ENCODE data around the gene USP48.
"Not testable (repeated sequence)": the region's sequence is repeated elsewhere in the genome, so short reads cannot be mapped to it uniquely, and the experiment has no call there.

The USP48 gene

DNA sequence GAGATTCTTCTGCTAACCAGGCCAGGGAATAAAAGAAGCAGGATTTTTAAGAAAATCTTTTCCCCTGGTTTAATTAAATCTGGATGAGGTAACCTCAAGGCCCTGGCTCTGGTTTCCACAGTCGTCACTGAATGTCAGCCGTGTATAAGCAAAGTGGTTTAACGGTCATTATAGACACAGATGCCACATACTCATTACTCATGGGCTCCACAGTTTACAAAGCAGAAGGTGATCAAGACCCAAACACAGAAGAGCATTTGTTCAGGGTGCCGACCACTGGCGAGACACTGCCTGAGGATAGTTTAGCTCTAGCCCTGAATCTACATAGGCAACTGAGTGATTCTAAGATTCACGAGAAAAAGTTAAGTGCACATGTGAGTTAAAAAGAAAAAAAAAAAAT lies 86.0 kb downstream of the USP48 start:
- DNase-seq (ENCODE audit: low read depth in 2 of 2), result no peak

DNA sequence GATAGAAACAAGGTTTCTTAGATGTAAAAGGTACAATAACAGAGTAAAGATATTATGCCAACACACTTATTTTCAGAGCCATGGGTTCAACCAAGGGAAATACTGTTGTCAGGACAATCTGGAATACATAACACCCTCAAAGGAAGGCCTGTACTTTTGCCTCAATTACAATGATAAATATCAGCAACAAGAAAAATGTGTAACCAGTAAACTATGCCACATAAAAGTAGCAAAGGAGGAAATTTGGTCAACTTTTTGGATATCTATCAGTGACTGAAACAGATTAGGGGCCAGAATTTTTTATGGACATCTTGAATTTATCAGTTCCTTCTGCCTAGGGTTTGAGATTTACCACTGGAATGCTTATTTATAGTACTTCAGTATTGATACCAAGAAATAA lies 89.2 kb downstream of the USP48 start:
- DNase-seq (ENCODE audit: low read depth in 2 of 2), result no peak

DNA sequence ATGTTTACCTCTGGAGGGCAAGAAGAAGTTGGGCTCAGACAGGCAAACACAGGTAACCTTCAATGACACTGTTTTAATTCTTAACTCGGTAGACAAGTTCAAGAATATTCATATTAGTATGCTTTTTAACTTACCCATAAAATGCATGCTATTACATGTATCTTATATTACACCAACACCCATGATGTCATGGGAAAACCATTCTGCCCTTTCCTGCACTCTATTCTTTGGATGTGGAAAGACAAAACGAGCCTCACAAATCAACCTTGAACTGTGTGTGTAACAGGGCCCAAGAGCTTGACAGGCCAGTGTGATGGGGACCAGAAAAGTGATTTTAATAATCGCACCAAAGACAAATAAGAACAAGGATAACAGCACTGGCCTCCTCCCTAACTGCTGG lies 91.2 kb downstream of the USP48 start:
- no peak for DNase-seq (ENCODE audit: low read depth in 2 of 2)

DNA sequence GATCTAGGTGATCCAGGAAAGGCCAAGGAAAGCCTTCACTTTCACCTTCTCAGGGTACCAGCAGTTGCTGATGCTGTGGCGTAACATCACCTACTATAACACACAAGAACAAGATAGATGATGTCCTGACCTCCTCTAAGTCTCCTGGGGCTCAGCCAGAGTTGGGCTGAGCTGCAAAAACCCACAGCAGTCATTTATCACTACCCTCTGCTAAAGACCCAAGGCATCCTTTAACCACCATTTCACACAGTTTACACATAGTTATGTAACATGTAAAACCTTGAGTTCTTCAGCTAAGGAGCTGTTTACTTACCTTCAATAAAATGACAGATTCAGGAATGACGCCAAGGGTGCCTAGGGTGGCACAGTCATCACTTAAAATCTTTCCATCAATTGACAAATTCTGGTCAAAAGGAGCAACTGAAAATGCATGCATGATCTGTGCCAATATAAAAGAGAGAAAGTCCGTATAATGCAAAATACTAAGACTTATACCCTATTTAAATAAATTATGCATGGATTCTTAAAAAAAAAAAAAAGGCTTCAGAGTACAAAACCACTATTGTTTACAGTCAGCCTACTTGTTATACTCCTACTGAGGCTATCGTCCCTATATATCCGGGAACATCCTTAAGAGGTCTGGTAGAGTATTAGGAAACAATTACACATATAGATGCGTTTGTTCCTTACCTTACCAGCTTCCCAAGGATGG lies 93.1 kb downstream of the USP48 start:
- no peak for DNase-seq (ENCODE audit: low read depth in 2 of 2)

DNA sequence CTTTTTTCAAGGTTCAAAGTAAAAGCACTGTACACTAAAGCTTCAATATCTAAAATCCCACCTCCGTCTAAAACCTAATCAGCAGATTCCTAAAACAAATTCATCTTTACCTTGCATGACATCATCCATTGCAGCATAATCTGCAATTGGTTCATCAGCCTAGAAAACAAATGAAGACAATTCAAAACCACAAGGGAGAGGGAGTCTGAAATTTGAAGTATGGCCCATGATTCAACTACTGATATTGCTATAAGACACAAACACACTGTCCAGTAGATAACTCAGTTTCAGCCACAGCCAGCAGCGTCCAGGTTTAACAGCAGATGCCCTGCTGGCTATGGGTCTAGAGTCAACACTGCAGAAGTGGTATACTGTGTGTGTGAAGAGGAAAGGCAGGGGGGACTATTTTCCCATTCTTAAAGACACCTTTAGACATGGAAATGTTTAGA lies 95.8 kb downstream of the USP48 start:
- DNase-seq (ENCODE audit: low read depth in 2 of 2), result no peak

DNA sequence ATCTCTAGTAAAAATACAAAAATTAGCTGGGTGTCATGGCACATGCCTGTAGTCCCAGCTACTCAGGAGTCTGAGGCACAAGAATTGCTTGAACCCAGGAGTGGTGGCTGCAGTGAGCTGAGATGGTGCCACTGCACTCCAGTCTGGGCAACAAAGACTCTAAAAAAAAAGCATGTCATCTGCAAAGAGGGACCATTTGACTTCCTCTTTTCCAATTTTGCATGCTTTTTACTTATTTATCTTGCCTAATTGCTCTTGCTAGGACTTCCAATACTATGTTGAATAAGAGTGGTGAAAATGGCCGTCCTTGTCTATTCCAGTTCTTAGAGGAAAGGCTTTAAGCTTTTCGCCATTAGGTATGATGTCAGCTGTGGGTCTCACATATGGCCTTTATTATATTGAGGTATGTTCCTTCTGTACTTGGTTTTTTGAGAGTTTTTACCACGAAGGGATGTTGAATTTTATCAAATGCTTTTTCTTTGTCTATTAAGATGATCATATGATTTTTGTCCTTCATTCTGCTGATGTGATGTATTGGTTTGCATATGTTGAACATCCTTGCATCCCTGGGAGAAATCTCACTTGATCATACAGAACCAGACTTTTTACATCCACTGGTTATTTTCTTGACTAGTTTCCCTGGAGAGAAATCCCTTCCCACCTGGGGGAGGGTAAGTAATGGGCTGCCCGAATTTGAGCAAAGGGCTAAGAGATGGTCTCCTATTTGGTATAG lies 96.8 kb downstream of the USP48 start:
- no peak for DNase-seq (ENCODE audit: low read depth in 2 of 2)

DNA sequence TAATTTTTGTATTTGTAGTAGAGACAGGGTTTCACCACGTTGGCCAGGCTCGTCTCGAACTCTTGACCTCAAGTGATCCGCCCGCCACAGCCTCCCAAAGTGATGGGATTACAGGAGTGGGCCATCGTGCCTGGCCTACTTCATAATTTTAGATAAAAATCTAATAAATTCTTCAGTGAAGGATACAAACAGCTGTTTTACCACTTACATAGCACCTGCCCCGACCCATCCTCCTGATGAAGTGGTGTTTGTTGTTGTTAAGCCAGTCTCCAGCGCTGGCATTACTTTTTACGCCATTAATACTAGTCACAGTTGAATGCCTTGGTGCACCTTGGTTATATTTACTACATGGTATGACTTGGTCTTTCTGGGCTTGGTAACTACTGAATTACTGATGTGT lies 101.5 kb downstream of the USP48 start:
- no peak for DNase-seq (ENCODE audit: low read depth in 2 of 2)

DNA sequence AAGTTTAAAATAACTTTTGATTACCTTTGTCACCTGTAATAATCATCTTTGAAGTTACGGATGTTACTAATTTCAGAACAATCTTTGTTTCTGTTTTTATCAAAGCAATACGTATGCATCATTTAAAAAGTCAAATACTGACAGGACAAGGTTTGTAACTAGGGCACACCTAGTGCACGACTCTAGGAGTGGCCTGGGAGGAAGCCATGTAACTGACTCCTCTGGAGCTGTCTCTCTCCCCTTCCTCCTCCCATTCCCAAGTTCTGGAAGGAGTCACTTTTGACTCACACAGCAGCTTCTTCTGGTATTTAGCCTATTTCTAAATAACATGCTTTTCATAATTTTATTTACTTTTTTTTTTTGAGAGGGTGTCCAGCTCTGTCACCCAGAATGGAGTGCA lies 102.0 kb downstream of the USP48 start:
- DNase-seq (ENCODE audit: low read depth in 2 of 2), result no peak

DNA sequence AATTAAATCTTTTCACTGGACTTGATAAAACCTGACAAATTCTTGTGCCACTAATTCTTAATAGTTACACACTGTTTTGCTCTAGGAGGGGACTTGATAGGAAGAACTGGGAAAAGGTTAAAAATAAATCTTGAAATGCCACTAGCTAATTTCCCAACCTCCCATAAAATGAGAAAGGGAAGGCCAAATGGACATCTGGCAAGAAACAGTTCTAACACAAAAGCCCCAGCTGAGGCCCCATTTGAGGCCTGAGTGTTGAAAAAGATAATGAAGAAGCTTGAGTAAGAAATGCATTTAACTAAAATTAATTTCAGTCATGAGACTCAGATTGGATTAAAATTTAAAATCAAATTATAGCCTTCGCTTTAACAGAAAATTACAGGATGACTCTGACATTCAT lies 102.6 kb downstream of the USP48 start:
- no peak for DNase-seq (ENCODE audit: low read depth in 2 of 2)

DNA sequence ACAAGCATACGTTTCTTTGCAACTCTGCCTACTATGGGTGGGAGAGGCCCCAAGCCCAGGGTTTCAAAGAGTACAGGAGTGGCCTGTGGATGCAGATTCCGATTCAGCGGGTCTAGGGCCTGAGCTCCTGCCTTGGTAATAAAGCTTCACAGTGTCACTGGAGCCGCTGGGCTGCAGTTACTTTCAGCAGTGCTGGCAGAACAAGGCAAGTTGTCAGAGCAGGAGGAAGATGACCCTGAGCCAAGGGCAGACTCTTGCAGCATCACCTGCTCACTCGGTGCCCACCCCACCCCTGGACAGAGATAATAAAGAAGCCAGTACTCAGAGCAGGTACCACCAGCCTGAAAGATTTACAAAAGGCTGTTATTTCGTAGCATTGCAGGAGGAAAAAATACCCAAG lies 105.8 kb downstream of the USP48 start:
- DNase-seq (ENCODE audit: low read depth in 2 of 2), result no peak

DNA sequence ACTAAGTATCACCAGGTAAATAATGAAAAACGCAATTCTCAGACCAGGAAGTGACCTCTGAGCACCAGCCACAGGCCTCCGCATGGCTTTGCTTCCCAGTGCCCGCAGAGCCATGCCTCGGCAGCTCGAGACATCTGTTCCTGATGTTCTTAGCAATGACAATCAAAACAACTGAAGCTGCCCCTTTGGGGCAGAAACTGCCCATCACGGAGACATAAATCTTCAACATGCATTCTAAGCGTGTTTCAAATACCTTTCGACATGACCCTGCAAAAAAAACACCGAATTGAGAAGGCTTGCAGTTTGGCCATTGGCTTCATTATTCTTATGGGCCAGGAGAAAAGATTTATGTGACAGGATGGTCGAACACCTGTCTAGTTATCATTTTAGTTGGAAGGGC lies 108.0 kb downstream of the USP48 start:
- DNase-seq (ENCODE audit: low read depth in 2 of 2), result no peak

DNA sequence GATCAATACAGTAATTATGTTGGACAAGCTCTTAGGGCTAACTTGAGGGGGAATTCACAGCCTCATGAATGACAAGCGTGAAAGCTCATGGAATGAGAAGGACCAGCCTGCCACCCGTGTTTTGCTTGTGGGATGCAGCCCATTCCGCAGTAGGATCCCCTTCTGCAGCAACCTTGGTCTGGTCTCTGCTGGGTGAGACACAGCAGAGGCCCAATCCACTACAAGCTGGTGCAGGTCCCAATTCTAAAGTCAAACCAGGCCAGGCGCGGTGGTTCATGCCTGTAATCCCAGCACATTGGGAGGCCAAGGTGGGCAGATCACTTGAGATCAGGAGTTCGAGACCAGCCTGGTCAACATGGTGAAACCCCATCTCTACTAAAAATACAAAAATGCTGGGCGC lies 109.1 kb downstream of the USP48 start:
- DNase-seq (ENCODE audit: low read depth in 2 of 2), result not testable (repeated sequence)

DNA sequence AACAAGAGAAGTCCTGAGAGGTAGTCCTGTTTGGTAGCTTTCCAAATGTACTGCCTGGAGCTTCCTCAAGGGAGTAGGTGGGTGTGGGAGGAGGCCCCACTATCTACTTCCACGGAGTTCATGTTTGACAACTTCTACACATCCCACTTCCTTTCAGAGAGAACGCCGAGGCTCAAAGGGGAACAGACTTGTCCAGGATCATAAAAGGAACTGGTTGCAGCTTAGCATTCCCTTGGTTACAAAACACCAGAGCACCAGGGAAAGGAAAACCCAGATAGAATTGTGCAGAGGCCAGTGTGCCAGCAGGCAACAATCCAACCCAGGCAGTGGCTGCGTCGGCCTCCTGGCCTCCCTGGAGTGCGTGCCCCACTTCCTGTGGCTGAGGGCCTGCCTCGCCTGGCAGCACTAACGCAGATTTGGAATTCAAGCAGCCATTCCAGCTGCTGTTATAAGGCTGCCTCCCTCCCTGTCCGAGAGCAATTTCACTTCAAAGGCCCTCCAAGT lies 109.6 kb downstream of the USP48 start:
- no peak for DNase-seq (ENCODE audit: low read depth in 2 of 2)

DNA sequence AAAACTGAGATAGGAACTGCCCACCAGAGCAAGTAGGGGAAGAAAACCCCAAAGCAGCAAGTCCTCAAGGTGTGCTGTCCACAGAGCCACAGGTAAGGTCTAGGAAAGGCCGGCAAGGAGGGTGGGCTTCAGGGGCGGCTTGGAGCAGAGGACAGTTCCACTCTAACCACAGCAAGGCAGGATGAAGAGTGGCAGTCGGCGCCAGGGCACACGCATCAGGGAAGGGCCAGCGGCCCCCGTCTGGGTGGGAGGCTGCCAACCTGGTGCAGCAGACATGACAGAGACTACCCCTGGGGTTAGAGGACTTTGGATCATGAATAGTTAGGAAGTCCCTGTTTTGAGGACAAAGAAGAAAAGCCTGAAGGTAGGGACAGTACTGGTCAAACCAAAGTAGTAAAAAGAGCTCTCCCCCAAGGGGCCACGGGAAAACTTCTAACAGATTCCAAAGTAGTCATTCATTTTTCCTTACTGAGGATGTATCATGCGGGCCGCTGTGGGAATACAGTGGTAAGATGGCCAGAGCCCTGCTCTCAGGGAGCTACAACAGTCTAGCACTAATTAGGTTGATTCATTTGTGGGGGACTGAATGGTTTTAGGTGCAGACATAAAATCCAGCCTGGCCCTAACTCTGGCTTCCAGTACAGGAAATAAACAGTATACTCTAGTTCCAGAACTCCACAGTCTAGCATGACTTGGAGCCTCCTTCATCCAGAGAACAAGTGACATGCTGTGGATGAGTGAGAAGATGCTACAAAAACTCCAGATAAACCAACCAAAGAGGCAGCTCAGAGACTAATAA lies 110.3 kb downstream of the USP48 start:
- no peak for DNase-seq (ENCODE audit: low read depth in 2 of 2)

DNA sequence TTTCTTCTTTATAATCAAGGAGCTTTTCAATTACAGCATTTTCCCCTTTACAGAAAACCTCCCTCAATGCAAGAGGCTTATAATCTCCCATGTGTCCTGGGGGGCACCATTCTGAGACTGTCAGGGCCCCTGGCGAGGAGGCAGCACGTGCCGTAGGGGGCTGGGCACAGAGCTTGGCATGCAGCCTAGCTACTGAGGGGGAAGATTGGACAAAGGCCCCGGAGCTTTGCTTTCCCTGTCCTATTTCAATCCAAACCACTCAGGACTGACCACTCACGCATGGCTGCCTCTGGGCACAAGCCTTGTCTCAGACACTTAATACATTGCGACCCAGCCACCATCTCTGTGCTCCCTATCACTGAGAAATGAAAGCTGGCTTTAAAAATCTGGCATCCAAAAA lies 111.0 kb downstream of the USP48 start:
- DNase-seq (ENCODE audit: low read depth in 2 of 2), result no peak

DNA sequence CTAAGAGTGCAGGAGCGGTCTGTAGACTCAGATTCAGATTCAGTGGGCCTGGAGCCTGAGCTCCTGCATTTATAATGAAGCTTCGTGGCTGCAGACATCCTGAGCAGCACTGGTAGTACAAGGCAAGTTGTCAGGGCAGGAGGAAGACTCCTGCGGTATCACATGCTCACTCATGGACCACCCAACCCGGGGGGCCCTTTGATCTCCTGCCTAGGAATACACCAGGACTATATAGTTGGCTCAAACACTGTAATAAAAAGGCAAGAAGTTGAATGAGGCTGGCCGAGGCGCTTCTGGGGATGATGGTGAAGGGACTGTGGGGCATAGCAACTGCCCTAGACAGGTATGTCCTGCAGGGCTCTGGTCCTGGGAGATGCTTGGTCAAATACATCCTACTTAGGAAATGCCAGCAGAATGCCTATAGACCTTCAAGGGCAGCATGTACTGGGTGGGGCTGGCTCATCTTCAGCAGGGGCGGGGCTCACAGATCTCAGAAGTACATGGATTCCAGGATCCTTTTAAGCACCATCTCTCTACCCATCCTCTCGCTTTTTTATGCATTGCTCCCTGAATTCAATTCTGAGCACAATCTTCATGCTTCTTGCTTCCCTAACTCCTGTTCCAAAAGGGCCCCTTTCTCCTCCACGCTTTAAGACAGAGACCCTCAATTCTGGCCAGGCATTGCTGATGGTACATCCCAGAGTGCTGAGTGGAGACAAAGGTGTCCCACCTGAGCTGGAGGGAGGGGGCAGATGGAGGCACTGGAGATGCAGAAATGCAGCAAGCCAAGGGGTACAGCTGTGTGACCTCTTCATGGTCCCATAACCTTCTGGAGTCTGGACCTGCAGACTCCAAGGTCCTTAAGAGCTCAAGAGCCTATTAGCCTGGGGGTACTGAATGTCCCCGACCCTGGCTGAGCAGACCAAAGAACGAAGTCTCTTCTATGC lies 111.7 kb downstream of the USP48 start:
- DNase-seq (ENCODE audit: low read depth in 2 of 2), result no peak

DNA sequence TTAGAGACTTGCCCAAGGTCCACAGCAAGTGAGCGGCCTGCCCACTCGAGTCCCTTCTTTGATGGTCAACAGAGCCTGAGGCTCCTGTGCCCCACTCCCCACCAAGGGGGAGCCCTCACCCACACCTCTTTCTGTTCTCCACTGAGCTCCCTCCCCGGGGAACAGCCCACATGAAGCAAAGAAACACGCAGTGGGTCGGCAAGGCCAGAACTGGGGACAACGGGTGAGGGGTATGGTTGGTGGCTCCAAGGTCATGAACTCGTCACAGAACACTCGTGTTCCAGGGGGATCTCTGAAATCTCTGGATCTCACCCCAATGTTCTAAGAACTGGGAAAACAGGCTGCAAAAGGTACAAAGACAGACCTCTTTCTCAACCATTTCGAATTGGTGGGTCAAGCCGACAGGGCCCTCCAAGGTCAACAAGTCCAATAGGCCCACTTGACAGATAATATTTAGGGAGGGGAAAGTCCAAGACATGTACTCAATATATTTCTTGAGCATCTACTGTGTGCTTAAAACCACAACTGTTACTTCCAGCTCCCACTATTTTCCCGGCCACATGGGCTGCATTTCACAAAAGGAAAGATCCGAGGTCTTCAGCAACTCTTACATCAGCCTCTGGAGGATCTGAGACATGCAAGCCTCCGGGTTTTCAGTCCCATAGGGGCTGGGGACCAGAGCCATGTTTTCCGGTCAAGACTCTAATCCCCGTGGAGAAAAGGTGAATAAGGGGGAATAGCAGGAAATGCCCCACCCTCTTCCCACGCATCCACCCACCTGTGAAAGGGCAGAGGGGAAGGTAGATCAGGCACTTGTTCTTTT lies 112.7 kb downstream of the USP48 start:
- no peak for DNase-seq (ENCODE audit: low read depth in 2 of 2)

DNA sequence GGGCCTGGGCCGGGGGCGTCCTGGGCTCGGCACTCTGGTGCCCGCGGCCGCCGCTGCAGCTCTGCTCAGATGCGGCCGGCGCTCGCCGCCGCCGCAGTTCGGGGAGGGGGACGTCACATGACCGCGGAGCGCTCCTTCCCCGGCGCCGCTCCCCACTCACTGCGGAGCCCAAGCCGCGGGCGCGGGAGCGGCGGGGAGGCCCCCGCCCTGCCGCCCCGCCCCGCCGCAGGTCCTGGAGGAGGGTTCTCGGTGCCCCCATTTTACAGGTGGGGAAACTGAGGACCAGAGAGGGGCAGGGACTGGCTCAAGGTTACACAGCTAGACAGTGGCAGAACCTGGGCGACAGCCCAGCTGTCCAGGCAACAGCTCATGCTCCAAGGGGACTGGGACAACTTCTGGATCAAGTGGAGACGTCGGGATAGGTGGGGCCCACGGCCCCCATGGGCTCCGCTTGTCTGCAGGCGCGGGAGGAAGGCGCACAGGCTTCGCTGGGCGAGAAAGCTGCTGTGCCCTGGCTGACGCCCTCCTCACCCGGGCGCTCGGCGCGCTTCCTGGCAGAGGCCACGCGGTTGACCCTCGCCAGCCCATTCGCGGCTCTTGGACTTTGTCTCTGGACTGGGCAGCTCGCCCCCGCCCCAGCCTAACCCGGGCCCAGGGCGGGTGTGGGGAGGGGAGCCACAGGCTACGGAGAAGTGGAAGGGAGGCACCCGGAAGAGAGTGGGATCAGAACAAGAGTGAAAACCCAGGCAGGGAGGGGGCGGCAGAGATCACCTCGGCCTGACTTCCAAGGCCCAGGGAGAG lies 113.5 kb downstream of the USP48 start, which contains the start of gene RAP1GAP:
Gene RAP1GAP (minus strand): TSS at position 100 of the 801 bp plus-strand sequence. CDS start 49,325 bp downstream, outside the sequence.
- DNase-seq (ENCODE audit: low read depth in 2 of 2), result no peak

DNA sequence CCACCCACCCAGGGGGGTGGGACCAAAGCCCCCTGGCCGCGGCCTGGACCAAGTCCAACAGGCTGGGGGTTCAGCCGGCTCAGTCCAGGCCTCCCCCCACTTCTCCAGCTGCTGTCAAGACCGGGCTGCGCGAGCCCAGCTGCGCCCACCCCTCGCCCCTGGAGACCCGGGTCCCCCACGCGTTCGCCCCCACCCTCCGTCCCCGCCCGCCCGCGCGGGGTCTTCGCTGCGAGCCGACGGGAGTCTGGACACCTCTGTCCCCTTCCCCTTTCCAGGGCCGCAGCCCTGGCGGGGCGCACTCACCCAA lies 114.0 kb downstream of the USP48 start:
- DNase-seq (ENCODE audit: low read depth in 2 of 2), result no peak

Measured in activated CD8-positive, alpha-beta memory T cell treated with anti-CD3 and anti-CD28 coated beads for 4 hours (primary cell).